Measurements from ENCODE around the gene MMP3. TPM values are rescaled to one million over a fixed set of nuclear protein-coding genes. Genes with fewer than 3 reads are reported as not detected.
A peak's percentile ranks its signal among the peaks of the same experiment; 100 is the strongest.

Gene MMP3
- total RNA-seq, 1 donor from 2014 or later, result not detected

DNA sequence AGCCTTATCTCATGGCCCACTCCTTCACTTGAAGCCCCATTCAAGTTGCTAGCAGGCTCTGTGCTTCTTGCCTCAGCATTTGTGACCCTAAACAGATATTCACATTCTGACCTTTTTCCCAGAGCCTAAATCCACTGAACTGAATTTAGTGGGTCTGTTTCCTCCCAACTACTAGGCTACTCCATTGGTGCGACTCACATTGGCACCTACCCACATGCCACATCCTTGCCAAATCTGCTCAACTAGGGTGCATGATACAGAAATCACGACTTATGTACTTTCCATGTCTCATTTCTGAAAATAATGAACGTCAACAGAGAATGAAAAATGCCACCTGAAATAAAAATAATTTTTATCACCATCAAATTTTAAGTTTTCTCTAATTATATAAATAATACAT lies 39.7 kb upstream of the MMP3 start:
- Histone ChIP-seq H3K9me3 (ENCODE audit: insufficient read depth, low read depth, low read length) (no peaks in the 10 kb centered on the region), H4K20me1 (ENCODE audit: insufficient read depth, low read length) (no peaks in the 10 kb centered on the region), H3K79me2 (ENCODE audit: insufficient read depth, low read length) (no peaks in the 10 kb centered on the region), H3K27ac (ENCODE audit: low read depth, low read length) (no peak overlapping the region), H2AFZ (ENCODE audit: low read depth, low read length) (no peak overlapping the region), H3K4me3 (ENCODE audit: insufficient read depth, low read depth, low read length) (no peak overlapping the region), H3K36me3 (ENCODE audit: insufficient read depth, low read length) (no peaks in the 10 kb centered on the region), H3K9ac (ENCODE audit: low read length) (no peak overlapping the region), H3K27me3 (ENCODE audit: insufficient read depth, low read length) (no peaks in the 10 kb centered on the region), H3K4me2 (ENCODE audit: low read length) (no peak overlapping the region), H3K4me1 (ENCODE audit: insufficient read depth, low read length) (no peaks in the 10 kb centered on the region)
- no peak for TF ChIP-seq EZH2 (IDR thresholded peaks at IDR 0.05; ENCODE audit: insufficient read depth, low read length)
- TF ChIP-seq, protein P1, sequence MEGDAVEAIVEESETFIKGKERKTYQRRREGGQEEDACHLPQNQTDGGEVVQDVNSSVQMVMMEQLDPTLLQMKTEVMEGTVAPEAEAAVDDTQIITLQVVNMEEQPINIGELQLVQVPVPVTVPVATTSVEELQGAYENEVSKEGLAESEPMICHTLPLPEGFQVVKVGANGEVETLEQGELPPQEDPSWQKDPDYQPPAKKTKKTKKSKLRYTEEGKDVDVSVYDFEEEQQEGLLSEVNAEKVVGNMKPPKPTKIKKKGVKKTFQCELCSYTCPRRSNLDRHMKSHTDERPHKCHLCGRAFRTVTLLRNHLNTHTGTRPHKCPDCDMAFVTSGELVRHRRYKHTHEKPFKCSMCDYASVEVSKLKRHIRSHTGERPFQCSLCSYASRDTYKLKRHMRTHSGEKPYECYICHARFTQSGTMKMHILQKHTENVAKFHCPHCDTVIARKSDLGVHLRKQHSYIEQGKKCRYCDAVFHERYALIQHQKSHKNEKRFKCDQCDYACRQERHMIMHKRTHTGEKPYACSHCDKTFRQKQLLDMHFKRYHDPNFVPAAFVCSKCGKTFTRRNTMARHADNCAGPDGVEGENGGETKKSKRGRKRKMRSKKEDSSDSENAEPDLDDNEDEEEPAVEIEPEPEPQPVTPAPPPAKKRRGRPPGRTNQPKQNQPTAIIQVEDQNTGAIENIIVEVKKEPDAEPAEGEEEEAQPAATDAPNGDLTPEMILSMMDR (IDR thresholded peaks at IDR 0.05; ENCODE audit: insufficient read depth, low read depth, low read length), result no peak
- no peak for FAIRE-seq
- H3K9me3 Mint-ChIP-seq (ENCODE audit: unreplicated experiment), result peaks cover 7% of the 10 kb centered on the region
- peaks cover 4% of the 10 kb centered on the region for H3K27me3 Mint-ChIP-seq (ENCODE audit: low read depth, unreplicated experiment)
- no peak for DNase-seq (ENCODE audit: low read depth)
- no peak overlapping the region for H3K27ac Mint-ChIP-seq (ENCODE audit: unreplicated experiment)
- H3K36me3 Mint-ChIP-seq (ENCODE audit: low read depth, unreplicated experiment), result peaks cover 2% of the 10 kb centered on the region
- H3K4me1 Mint-ChIP-seq (ENCODE audit: low read depth, unreplicated experiment), result no peaks in the 10 kb centered on the region
- H3K4me3 Mint-ChIP-seq (ENCODE audit: unreplicated experiment), result no peak overlapping the region

DNA sequence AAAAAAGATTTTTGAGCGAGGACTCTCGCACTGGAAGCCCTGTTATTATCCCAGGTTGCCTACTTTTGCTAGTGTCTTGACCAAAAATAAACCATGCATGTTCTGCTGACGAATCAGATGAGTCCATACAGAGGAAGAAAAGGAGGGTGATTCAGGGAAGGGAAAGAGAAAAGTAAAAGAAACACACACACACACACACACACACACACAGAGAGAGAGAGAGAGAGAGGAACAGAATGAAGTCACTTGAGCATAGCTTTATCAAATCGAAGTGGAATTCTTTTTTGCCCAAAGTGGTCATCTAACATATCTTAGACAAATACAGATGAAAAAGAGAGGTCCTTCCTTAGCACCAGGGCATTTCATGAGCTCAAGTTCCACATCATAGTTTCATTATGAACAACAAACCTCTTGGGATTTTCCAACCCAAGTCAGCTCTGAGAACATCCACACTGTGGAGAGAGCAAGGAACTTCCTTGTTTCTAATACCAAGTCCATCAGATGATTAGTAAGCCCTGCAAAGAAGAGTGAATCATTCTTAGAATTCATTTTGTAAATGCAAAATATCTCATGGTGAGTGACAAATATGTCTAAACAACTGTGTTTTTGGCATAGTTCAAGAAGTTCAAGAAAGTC lies 39.1 kb upstream of the MMP3 start:
- Histone ChIP-seq H4K20me1 (ENCODE audit: insufficient read depth, low read length) (no peaks in the 10 kb centered on the region), H3K36me3 (ENCODE audit: insufficient read depth, low read length) (no peaks in the 10 kb centered on the region), H3K4me3 (ENCODE audit: insufficient read depth, low read depth, low read length) (no peak overlapping the region), H3K4me1 (ENCODE audit: insufficient read depth, low read length) (no peaks in the 10 kb centered on the region), H3K9me3 (ENCODE audit: insufficient read depth, low read depth, low read length) (no peaks in the 10 kb centered on the region), H2AFZ (ENCODE audit: low read depth, low read length) (no peak overlapping the region), H3K27ac (ENCODE audit: low read depth, low read length) (no peak overlapping the region), H3K79me2 (ENCODE audit: insufficient read depth, low read length) (no peaks in the 10 kb centered on the region), H3K27me3 (ENCODE audit: insufficient read depth, low read length) (no peaks in the 10 kb centered on the region), H3K9ac (ENCODE audit: low read length) (no peak overlapping the region), H3K4me2 (ENCODE audit: low read length) (no peak overlapping the region)
- FAIRE-seq, result no peak
- Mint-ChIP-seq H3K4me3 (ENCODE audit: unreplicated experiment) (no peak overlapping the region), H3K27ac (ENCODE audit: unreplicated experiment) (no peak overlapping the region), H3K9me3 (ENCODE audit: unreplicated experiment) (peaks cover 7% of the 10 kb centered on the region), H3K36me3 (ENCODE audit: low read depth, unreplicated experiment) (peaks cover 2% of the 10 kb centered on the region), H3K4me1 (ENCODE audit: low read depth, unreplicated experiment) (no peaks in the 10 kb centered on the region), H3K27me3 (ENCODE audit: low read depth, unreplicated experiment) (peaks cover 4% of the 10 kb centered on the region)
- DNase-seq (ENCODE audit: low read depth), result peak; percentile 36
- TF ChIP-seq, protein P1 (IDR thresholded peaks at IDR 0.05; ENCODE audit: insufficient read depth, low read depth, low read length), result no peak

DNA sequence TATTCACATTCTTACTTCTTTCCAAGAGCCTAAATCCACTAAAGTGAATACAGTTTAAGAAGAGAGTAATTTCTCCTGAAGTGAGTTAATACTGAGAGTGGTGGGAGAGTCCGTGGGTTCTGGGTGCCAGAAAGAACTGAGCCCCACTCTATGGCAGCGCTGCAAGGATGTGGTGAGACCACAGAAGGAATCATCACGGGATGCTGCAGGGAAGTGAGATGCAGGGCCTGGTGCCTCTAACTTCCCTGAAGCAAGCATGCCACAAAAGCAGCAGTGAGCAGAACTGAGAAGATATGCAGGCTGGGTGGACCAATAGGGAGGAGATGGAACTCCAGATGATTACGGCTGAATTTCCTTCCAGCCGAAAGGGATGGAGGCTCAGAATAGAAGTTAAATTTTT lies 36.4 kb upstream of the MMP3 start:
- H3K79me2 ChIP-seq (ENCODE audit: insufficient read depth, low read length), result no peaks in the 10 kb centered on the region

More for the DNA sequence above, 36.4 kb upstream of the MMP3 start:
- Histone ChIP-seq H3K4me1 (ENCODE audit: insufficient read depth, low read length) (no peaks in the 10 kb centered on the region), H4K20me1 (ENCODE audit: insufficient read depth, low read length) (no peaks in the 10 kb centered on the region), H3K4me2 (ENCODE audit: low read length) (no peak overlapping the region), H3K9me3 (ENCODE audit: insufficient read depth, low read depth, low read length) (no peaks in the 10 kb centered on the region), H2AFZ (ENCODE audit: low read depth, low read length) (no peak overlapping the region), H3K27ac (ENCODE audit: low read depth, low read length) (no peak overlapping the region), H3K4me3 (ENCODE audit: insufficient read depth, low read depth, low read length) (no peak overlapping the region), H3K9ac (ENCODE audit: low read length) (no peak overlapping the region), H3K27me3 (ENCODE audit: insufficient read depth, low read length) (no peaks in the 10 kb centered on the region), H3K36me3 (ENCODE audit: insufficient read depth, low read length) (no peaks in the 10 kb centered on the region)
- Mint-ChIP-seq H3K27me3 (ENCODE audit: low read depth, unreplicated experiment) (no peaks in the 10 kb centered on the region), H3K36me3 (ENCODE audit: low read depth, unreplicated experiment) (no peaks in the 10 kb centered on the region), H3K4me3 (ENCODE audit: unreplicated experiment) (no peak overlapping the region), H3K4me1 (ENCODE audit: low read depth, unreplicated experiment) (no peaks in the 10 kb centered on the region), H3K9me3 (ENCODE audit: unreplicated experiment) (peaks cover 7% of the 10 kb centered on the region), H3K27ac (ENCODE audit: unreplicated experiment) (no peak overlapping the region)
- TF ChIP-seq, protein P1 (IDR thresholded peaks at IDR 0.05; ENCODE audit: insufficient read depth, low read depth, low read length), result no peak
- no peak for TF ChIP-seq EZH2 (IDR thresholded peaks at IDR 0.05; ENCODE audit: insufficient read depth, low read length)
- DNase-seq (ENCODE audit: low read depth) (no peak), FAIRE-seq (no peak)
